Measurements from ENCODE around the gene TMEM151B.

DNA sequence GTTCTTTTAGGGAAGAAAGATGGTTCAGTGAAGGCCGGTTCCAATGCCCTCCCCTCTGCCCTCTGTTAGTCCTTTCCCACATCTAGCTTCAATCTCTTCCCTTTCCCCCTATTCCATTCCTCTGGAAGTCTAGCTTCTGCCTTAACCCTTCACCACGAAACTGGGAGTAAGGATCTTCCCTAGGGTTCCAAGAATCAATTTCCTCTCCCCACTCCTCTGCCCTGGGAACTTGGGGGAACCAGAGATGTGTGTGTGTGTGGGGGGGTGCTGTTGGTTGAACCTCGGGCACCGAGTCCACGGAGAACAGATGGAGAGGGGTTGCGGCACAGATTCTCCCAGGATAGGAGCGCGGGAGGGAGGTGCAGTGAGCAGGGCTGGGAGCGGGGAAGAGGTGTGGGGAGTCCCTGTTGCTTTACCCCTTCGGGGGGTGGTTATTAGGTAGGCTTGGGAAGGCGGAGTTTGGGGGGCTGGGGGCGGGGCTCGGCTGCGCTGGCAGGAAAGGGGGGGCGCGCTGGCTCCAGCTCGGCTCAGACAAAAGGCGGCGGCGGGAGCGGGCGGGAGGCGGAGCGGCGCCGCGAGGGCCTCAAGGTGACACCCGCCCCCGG lies at the start of gene TMEM151B:
- TF ChIP-seq, protein P1, sequence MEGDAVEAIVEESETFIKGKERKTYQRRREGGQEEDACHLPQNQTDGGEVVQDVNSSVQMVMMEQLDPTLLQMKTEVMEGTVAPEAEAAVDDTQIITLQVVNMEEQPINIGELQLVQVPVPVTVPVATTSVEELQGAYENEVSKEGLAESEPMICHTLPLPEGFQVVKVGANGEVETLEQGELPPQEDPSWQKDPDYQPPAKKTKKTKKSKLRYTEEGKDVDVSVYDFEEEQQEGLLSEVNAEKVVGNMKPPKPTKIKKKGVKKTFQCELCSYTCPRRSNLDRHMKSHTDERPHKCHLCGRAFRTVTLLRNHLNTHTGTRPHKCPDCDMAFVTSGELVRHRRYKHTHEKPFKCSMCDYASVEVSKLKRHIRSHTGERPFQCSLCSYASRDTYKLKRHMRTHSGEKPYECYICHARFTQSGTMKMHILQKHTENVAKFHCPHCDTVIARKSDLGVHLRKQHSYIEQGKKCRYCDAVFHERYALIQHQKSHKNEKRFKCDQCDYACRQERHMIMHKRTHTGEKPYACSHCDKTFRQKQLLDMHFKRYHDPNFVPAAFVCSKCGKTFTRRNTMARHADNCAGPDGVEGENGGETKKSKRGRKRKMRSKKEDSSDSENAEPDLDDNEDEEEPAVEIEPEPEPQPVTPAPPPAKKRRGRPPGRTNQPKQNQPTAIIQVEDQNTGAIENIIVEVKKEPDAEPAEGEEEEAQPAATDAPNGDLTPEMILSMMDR (conservative IDR thresholded peaks at IDR 0.05): no peak
- TF ChIP-seq ZFX (IDR thresholded peaks at IDR 0.05): no peak
